WTC11 (cell line): Measurements from ENCODE around the gene TKT. TPM values are rescaled to one million over a fixed set of nuclear protein-coding genes. Genes with fewer than 3 reads are reported as not detected.

Source experiments
- ATAC-seq: fragments of 200-7000 bp; cut with Tn5 transposase; 2 replicates; pipeline ENCODE4 v1.10.0; 2021; ENCODE audit warnings: mild to moderate bottlenecking, moderate library complexity
- CTCF ChIA-PET: fragments of 300-600 bp; sonication (Branson Sonifier 250); formaldehyde crosslinking; loops from one replicate; lab custom pipeline; 2021; ENCODE audit warnings: antibody characterized with exemption; lab: Charles Lee
- POLR2A ChIA-PET: fragments of 350-600 bp; sonication (Branson Sonifier 250); formaldehyde crosslinking; loops from one replicate; lab custom pipeline; 2021; ENCODE audit warnings: antibody characterized with exemption; lab: Charles Lee
- DNase-seq: peaks from one replicate; pipeline ENCODE4 v3.0.0; 2021; ENCODE audit warnings: low spot score
- H3K27ac Mint-ChIP-seq: 2 replicates; pipeline ENCODE4 v1.8.0; 2021; ENCODE audit warnings: mixed read lengths
- H3K27me3 Mint-ChIP-seq: 2 replicates; pipeline ENCODE4 v1.8.0; 2021; ENCODE audit warnings: low read depth, mild to moderate bottlenecking, moderate library complexity, mixed read lengths
- H3K36me3 Mint-ChIP-seq: 2 replicates; pipeline ENCODE4 v1.8.0; 2021; ENCODE audit warnings: mixed read lengths
- H3K4me1 Mint-ChIP-seq: 2 replicates; pipeline ENCODE4 v1.8.0; 2022; ENCODE audit warnings: mixed read lengths
- H3K4me3 Mint-ChIP-seq: 2 replicates; pipeline ENCODE4 v1.8.0; 2021; ENCODE audit warnings: mild to moderate bottlenecking, moderate library complexity, mixed read lengths
- H3K9me3 Mint-ChIP-seq: 2 replicates; pipeline ENCODE4 v1.8.0; 2021; ENCODE audit warnings: mixed read lengths
- ARID4B ChIP-seq: sonication (generic); formaldehyde crosslinking; IDR thresholded peaks from 2 replicates; pipeline ENCODE4 v1.8.0; 2023; ENCODE audit warnings: missing genetic modification reagents, mild to moderate bottlenecking, borderline replicate concordance
- ATF1 ChIP-seq: sonication (generic); formaldehyde crosslinking; IDR thresholded peaks from 2 replicates; pipeline ENCODE4 v1.8.1; 2023; ENCODE audit warnings: mild to moderate bottlenecking, moderate library complexity, missing genetic modification reagents
- CREM ChIP-seq: sonication (generic); formaldehyde crosslinking; IDR thresholded peaks from 2 replicates; pipeline ENCODE4 v1.8.1; 2022; ENCODE audit warnings: mild to moderate bottlenecking, missing genetic modification reagents, moderate library complexity
- E2F5 ChIP-seq: sonication (generic); formaldehyde crosslinking; IDR thresholded peaks from 2 replicates; pipeline ENCODE4 v1.8.1; 2022; ENCODE audit warnings: mild to moderate bottlenecking, moderate library complexity, missing genetic modification reagents
- EMX1 ChIP-seq: fragments of 250-450 bp; sonication (Bioruptor Pico); IDR thresholded peaks from 2 replicates; pipeline ENCODE4 v1.8.0; 2021; ENCODE audit warnings: mild to moderate bottlenecking
- FOXP1 ChIP-seq: sonication (generic); formaldehyde crosslinking; IDR thresholded peaks from 2 replicates; pipeline ENCODE4 v1.8.0; 2022; ENCODE audit warnings: missing genetic modification reagents, mild to moderate bottlenecking, moderate library complexity, borderline replicate concordance
- FOXP4 ChIP-seq: sonication (generic); formaldehyde crosslinking; IDR thresholded peaks from 2 replicates; pipeline ENCODE4 v1.8.0; 2022; ENCODE audit warnings: mild to moderate bottlenecking, missing genetic modification reagents
- GABPB1 ChIP-seq: sonication (generic); formaldehyde crosslinking; IDR thresholded peaks from 2 replicates; pipeline ENCODE4 v1.8.1; 2023; ENCODE audit warnings: mild to moderate bottlenecking, missing genetic modification reagents
- GTF2I ChIP-seq: fragments of 250-450 bp; sonication (Bioruptor Pico); conservative IDR thresholded peaks from 2 replicates; pipeline ENCODE4 v1.4.0; 2021; ENCODE audit warnings: mild to moderate bottlenecking
- IRF2 ChIP-seq: sonication (generic); formaldehyde crosslinking; IDR thresholded peaks from 2 replicates; pipeline ENCODE4 v1.8.0; 2022; ENCODE audit warnings: low read depth, missing genetic modification reagents, borderline replicate concordance
- NFE2L1 ChIP-seq: sonication (generic); formaldehyde crosslinking; IDR thresholded peaks from 2 replicates; pipeline ENCODE4 v1.8.1; 2023; ENCODE audit warnings: missing genetic modification reagents
- NFYB ChIP-seq: sonication (generic); formaldehyde crosslinking; conservative IDR thresholded peaks from 2 replicates; pipeline ENCODE4 v1.8.0; 2022; ENCODE audit warnings: low read depth, missing genetic modification reagents
- NR3C1 ChIP-seq: sonication (generic); formaldehyde crosslinking; conservative IDR thresholded peaks from 2 replicates; pipeline ENCODE4 v1.8.1; 2023; ENCODE audit warnings: low read depth, mild to moderate bottlenecking, missing genetic modification reagents
- PREB ChIP-seq: sonication (generic); formaldehyde crosslinking; IDR thresholded peaks from 2 replicates; pipeline ENCODE4 v1.8.1; 2022; ENCODE audit warnings: mild to moderate bottlenecking, missing genetic modification reagents, moderate library complexity, borderline replicate concordance
- SMAD3 ChIP-seq: sonication (generic); formaldehyde crosslinking; IDR thresholded peaks from 2 replicates; pipeline ENCODE4 v1.8.0; 2022; ENCODE audit warnings: missing genetic modification reagents, mild to moderate bottlenecking, borderline replicate concordance
- SP1 ChIP-seq: sonication (generic); formaldehyde crosslinking; conservative IDR thresholded peaks from 2 replicates; pipeline ENCODE4 v1.8.1; 2022; ENCODE audit warnings: missing genetic modification reagents
- ZBTB43 ChIP-seq: sonication (generic); formaldehyde crosslinking; IDR thresholded peaks from 2 replicates; pipeline ENCODE4 v1.8.1; 2023; ENCODE audit warnings: mild to moderate bottlenecking, missing genetic modification reagents
- ZNF512 ChIP-seq: sonication (generic); formaldehyde crosslinking; IDR thresholded peaks from 2 replicates; pipeline ENCODE4 v1.8.1; 2022; ENCODE audit warnings: missing genetic modification reagents, borderline replicate concordance
- ZSCAN18 ChIP-seq: fragments of 250-450 bp; sonication (Bioruptor Pico); IDR thresholded peaks from 2 replicates; pipeline ENCODE4 v2.1.2; 2022; ENCODE audit warnings: mild to moderate bottlenecking, moderate library complexity
- total RNA-seq: library from RNA; stranded (reverse); gene quantifications from 3 replicates; pipeline ENCODE4 v1.2.3, GENCODE V29; 2021

Gene TKT
- total RNA-seq, 1 experiment from 2014 or later, result 1,040 TPM

GRCh38 chr3:53257465-53257864 is 1.6 kb upstream of the TKT start:
- Mint-ChIP-seq H3K27ac (no peak overlapping the region), H3K9me3 (no peaks in the 10 kb centered on the region), H3K4me3 (no peak overlapping the region)
- TF ChIP-seq ATF1 (CRISPR knock-in tag) (no peak), FOXP1 (CRISPR knock-in tag) (no peak), PREB (CRISPR knock-in tag) (no peak), GTF2I (no peak), ZBTB43 (no peak), EMX1 (CRISPR knock-in tag) (no peak), NFE2L1 (no peak), SMAD3 (CRISPR knock-in tag) (no peak), ZNF512 (CRISPR knock-in tag) (no peak), CREM (CRISPR knock-in tag) (no peak), NFYB (CRISPR knock-in tag) (no peak), ARID4B (CRISPR knock-in tag) (no peak), GABPB1 (CRISPR knock-in tag) (no peak)
- TF ChIP-seq, all 79 proteins: peak for 0
- Mint-ChIP-seq H3K36me3 (peaks cover 9% of the 10 kb centered on the region), H3K4me1 (peaks cover 51% of the 10 kb centered on the region), H3K27me3 (peaks cover 9% of the 10 kb centered on the region; the same call in 1 of the 2 replicates)
- CTCF ChIA-PET, result interaction anchor here (0.7 kb wide), 1 partner anchor 37 kb away, joined by 3 read pairs; no protein-coding TSS in a partner anchor
- POLR2A ChIA-PET, result no interaction called here
- DNase-seq (no peak), ATAC-seq (no peak)

GRCh38 chr3:53256704-53257055 is 858 bp upstream of the TKT start:
- Mint-ChIP-seq H3K27ac (no peak overlapping the region), H3K27me3 (peaks cover 9% of the 10 kb centered on the region; the same call in 1 of the 2 replicates), H3K36me3 (peaks cover 9% of the 10 kb centered on the region), H3K4me3 (no peak overlapping the region; the same call in 1 of the 2 replicates), H3K9me3 (no peaks in the 10 kb centered on the region), H3K4me1 (peaks cover 58% of the 10 kb centered on the region)
- CTCF ChIA-PET, result interaction anchor here (0.7 kb wide), 1 partner anchor 36 kb away, joined by 3 read pairs; no protein-coding TSS in a partner anchor
- ATAC-seq, result no peak
- no peak for DNase-seq
- TF ChIP-seq E2F5 (CRISPR knock-in tag) (no peak), FOXP4 (no peak), ZNF512 (CRISPR knock-in tag) (no peak), ZSCAN18 (CRISPR knock-in tag) (no peak), EMX1 (CRISPR knock-in tag) (no peak), NR3C1 (no peak), IRF2 (CRISPR knock-in tag) (no peak), PREB (CRISPR knock-in tag) (no peak), SP1 (CRISPR knock-in tag) (no peak)
- POLR2A ChIA-PET, result no interaction called here
